Upper lobe of right lung (tissue), 1 donor: ENCODE data around the gene DHDH. TPM values are rescaled to one million over a fixed set of nuclear protein-coding genes. Genes with fewer than 3 reads are reported as not detected.

Experiments used
- ATAC-seq: fragments of 200-7000 bp; cut with Tn5 transposase; one replicate; pipeline ENCODE4 v1.9.1; 2020; ENCODE audit warnings: mild to moderate bottlenecking, moderate library complexity
- DNase-seq: peaks from one replicate; pipeline ENCODE4 v3.0.0-alpha.2; 2020
- H3K27ac ChIP-seq: fragments of 200-600 bp; one replicate; pipeline ENCODE4 v1.8.0; 2022
- H3K27me3 ChIP-seq: fragments of 200-600 bp; one replicate; pipeline ENCODE4 v1.8.0; 2022; ENCODE audit warnings: mild to moderate bottlenecking
- H3K36me3 ChIP-seq: fragments of 200-600 bp; one replicate; pipeline ENCODE4 v1.8.0; 2022
- H3K4me1 ChIP-seq: fragments of 200-600 bp; one replicate; pipeline ENCODE4 v1.8.0; 2022
- H3K4me3 ChIP-seq: fragments of 200-600 bp; one replicate; pipeline ENCODE4 v1.8.0; 2022; ENCODE audit warnings: mild to moderate bottlenecking
- H3K9me3 ChIP-seq: fragments of 200-600 bp; one replicate; pipeline ENCODE4 v1.8.0; 2022
- intact Hi-C: fragments of 100-400 bp; cut with DNase I; formaldehyde crosslinking; loops from one replicate; pipeline ENCODE4 v1.11.0; 2022
- total RNA-seq: library from RNA; stranded (reverse); fragmentation: NEBNext Ultra II Directional; extraction: Animal tissue kit (Norgen Biotek cat#: 25700); gene quantifications from one replicate; pipeline ENCODE4 v1.2.1, GENCODE V29; 2021
- TF ChIP-seq, protein P1 (sequence below): fragments of 200-600 bp; IDR thresholded peaks from one replicate; pipeline ENCODE4 v1.8.0; 2022; ENCODE audit warnings: antibody characterized with exemption
- donor health status: DM: no; HTN: yes; CAD: no; lungs with severe emphysema.

The DHDH gene
- total RNA-seq, 1 donor from 2014 or later, result 3.0 TPM

DNA sequence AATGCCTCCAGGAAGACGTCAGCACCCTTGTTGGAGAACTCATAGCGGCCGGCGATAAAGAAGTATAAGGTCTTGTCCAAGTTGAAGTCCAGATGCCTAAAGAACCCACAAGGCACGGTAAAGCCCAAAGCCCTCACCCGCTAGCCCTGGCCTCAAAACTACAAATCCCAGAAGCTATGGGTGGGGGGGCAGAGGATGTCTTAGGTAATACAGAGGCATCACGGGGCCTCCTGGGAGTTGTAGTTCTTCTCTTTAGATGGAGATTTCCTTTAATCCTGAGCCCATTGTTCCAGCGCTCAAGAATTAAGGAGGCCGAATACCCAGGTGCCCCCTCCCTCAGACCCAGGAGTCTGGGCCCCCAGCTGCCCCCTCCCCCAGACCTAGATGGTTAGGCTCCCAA is 48.8 kb downstream of the DHDH start:
- Histone ChIP-seq H3K9me3 (no peaks in the 10 kb centered on the region), H3K27ac (no peak overlapping the region), H3K27me3 (no peaks in the 10 kb centered on the region), H3K4me3 (no peak overlapping the region), H3K4me1 (no peaks in the 10 kb centered on the region), H3K36me3 (peaks cover 69% of the 10 kb centered on the region)
- no peak for ATAC-seq
- TF ChIP-seq, protein P1, sequence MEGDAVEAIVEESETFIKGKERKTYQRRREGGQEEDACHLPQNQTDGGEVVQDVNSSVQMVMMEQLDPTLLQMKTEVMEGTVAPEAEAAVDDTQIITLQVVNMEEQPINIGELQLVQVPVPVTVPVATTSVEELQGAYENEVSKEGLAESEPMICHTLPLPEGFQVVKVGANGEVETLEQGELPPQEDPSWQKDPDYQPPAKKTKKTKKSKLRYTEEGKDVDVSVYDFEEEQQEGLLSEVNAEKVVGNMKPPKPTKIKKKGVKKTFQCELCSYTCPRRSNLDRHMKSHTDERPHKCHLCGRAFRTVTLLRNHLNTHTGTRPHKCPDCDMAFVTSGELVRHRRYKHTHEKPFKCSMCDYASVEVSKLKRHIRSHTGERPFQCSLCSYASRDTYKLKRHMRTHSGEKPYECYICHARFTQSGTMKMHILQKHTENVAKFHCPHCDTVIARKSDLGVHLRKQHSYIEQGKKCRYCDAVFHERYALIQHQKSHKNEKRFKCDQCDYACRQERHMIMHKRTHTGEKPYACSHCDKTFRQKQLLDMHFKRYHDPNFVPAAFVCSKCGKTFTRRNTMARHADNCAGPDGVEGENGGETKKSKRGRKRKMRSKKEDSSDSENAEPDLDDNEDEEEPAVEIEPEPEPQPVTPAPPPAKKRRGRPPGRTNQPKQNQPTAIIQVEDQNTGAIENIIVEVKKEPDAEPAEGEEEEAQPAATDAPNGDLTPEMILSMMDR, result no peak
- intact Hi-C loops, result no loop called here
- DNase-seq, result no peak

DNA sequence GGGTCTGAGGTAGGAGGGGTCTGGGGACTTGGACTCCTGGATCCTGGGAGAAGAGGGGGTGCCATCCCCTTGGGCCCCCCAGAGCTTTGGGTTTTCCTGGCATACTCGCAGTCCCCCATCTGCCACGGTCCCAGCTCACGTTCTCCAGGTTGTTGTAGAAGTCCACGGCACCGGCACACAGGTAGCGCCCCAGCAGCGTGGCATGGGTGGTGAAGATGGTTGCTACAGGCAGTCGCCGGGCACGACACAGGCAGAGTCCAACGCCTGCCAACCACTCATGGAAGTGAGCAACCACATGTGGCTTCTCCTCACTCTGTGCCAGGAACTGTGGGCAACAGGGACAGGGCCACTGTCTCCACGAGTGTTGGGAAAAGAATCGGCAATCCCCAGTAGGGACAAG is 52.2 kb downstream of the DHDH start:
- H3K4me3 ChIP-seq, result no peak overlapping the region
- intact Hi-C loops, result no loop called here
- peaks cover 69% of the 10 kb centered on the region for H3K36me3 ChIP-seq
- TF ChIP-seq, protein P1, result no peak
- DNase-seq (no peak), ATAC-seq (no peak)
- no peaks in the 10 kb centered on the region for H3K27me3 ChIP-seq
- no peaks in the 10 kb centered on the region for H3K4me1 ChIP-seq
- no peak overlapping the region for H3K27ac ChIP-seq
- H3K9me3 ChIP-seq, result no peaks in the 10 kb centered on the region

DNA sequence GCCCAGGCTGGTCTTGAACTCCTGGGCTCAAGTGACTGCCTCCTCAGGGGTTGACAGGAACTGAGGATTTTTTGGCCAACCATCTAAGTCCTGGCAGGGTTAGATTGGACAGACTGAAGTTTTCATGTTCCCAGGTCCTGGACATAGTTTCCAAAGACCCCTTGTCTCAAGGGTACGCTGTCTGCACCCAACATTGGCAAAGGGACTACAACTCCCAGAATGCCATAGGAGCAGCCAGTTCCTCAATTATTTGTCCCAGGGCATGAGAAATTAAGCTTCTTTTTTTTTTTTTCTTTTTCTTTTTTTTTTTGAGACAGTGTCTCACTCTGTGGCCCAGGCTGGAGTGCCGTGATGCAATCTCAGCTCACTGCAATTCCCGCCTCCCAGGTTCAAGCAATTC is 52.7 kb downstream of the DHDH start:
- TF ChIP-seq, protein P1, result no peak
- intact Hi-C loops, result no loop called here
- Histone ChIP-seq H3K27me3 (no peaks in the 10 kb centered on the region), H3K36me3 (peaks cover 64% of the 10 kb centered on the region), H3K4me1 (peaks cover 3% of the 10 kb centered on the region), H3K27ac (no peak overlapping the region), H3K4me3 (no peak overlapping the region), H3K9me3 (no peaks in the 10 kb centered on the region)
- DNase-seq (no peak), ATAC-seq (no peak)

DNA sequence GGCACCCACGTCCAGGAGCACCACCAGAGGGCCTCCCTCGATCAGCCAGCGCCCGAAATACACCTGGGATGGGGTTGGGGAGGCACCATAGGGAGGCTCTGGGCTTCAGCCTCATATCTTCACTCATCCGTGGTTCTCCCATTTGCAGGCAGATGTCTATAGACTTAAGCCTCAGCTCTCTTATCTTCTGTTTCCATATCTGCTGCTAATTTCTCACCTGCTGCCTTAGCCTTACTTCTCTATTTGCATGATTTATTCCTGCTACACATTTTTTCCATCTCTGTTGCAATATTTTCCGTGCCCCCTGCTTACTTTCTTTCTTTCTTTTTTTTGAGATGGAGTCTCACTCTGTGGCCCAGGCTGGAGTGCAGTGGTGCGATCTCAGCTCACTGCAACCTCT is 53.8 kb downstream of the DHDH start:
- H3K27ac ChIP-seq, result no peak overlapping the region
- ATAC-seq, result no peak
- TF ChIP-seq, protein P1, result no peak
- DNase-seq, result no peak
- H3K9me3 ChIP-seq, result no peaks in the 10 kb centered on the region
- peaks cover 54% of the 10 kb centered on the region for H3K36me3 ChIP-seq
- H3K4me3 ChIP-seq, result no peak overlapping the region
- H3K4me1 ChIP-seq, result peaks cover 12% of the 10 kb centered on the region
- no peaks in the 10 kb centered on the region for H3K27me3 ChIP-seq
- intact Hi-C loops, result no loop called here

DNA sequence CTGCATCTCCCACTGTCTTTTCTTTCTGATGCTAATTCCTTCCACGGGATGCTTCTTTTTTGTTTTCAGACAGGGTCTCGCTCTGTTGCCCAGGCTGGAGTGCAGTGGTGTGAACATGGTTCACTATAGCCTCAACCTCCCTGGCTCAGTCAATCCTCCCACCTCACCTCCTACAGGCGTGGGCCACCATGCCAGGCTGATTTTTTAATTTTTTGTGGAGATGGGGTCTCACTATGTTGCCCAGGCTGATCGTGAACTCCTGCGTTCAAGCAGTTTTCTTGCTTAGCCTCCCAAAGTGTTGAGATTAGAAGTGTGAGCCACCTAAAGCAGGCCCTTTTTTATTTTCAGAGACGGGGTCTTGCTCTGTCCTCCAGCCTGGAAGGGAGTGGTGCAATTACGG is 54.8 kb downstream of the DHDH start:
- no peak for ATAC-seq
- Histone ChIP-seq H3K27me3 (no peaks in the 10 kb centered on the region), H3K9me3 (no peaks in the 10 kb centered on the region), H3K36me3 (peaks cover 44% of the 10 kb centered on the region), H3K27ac (no peak overlapping the region), H3K4me3 (no peak overlapping the region), H3K4me1 (peaks cover 12% of the 10 kb centered on the region)
- TF ChIP-seq, protein P1, result no peak
- DNase-seq, result no peak
- intact Hi-C loops, result no loop called here

DNA sequence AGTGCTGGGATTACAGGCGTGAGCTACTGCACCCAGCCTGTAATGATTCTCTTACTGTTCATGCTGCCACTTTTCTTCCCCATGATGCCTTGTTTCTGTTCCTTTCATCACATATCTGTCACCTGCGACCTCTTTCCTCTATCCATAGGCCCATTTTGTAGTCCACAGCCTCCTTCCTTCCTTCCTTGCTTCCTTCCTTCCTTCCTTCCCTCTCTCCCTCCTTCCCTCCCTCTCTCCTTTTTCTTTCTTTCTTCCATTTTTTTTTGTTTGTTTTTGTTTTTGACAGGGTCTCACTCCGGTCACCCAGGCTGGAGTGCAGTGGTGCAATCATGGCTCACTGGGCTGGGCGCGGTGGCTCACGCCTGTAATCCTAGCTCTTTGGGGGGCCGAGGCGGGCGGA is 55.4 kb downstream of the DHDH start:
- no peak for DNase-seq
- H3K4me1 ChIP-seq, result peaks cover 12% of the 10 kb centered on the region
- no peaks in the 10 kb centered on the region for H3K9me3 ChIP-seq
- no peak for ATAC-seq
- H3K4me3 ChIP-seq, result no peak overlapping the region
- H3K27me3 ChIP-seq, result no peaks in the 10 kb centered on the region
- H3K27ac ChIP-seq, result no peak overlapping the region
- peaks cover 40% of the 10 kb centered on the region for H3K36me3 ChIP-seq
- intact Hi-C loops, result no loop called here
- TF ChIP-seq, protein P1, result no peak
